Smooth muscle cell (in vitro differentiated cells): ENCODE data around the gene MYL6. TPM values are rescaled to one million over a fixed set of nuclear protein-coding genes. Genes with fewer than 3 reads are reported as not detected.
A peak's percentile ranks its signal among the peaks of the same experiment; 100 is the strongest.

Source experiments
- DNase-seq: peaks from one replicate; lab custom pipeline; 2025; ENCODE audit not compliant: unreplicated experiment; lab: John Stamatoyannopoulos, UW
- H2AFZ ChIP-seq: fragments of 200-600 bp; sonication (generic); 2 replicates; pipeline ENCODE4 v1.6.0; 2016; ENCODE audit warnings: antibody characterized with exemption, low read depth, mild to moderate bottlenecking
- H3F3A ChIP-seq: fragments of 200-600 bp; sonication (generic); 2 replicates; pipeline ENCODE4 v1.6.0; 2017; ENCODE audit warnings: antibody characterized with exemption, low read depth
- H3K27ac ChIP-seq: fragments of 200-600 bp; sonication (generic); 2 replicates; pipeline ENCODE4 v1.5.1; 2016; ENCODE audit warnings: low read depth, mild to moderate bottlenecking
- H3K27me3 ChIP-seq: fragments of 200-600 bp; sonication (generic); 2 replicates; pipeline ENCODE4 v1.6.1; 2016; ENCODE audit warnings: low read depth, mild to moderate bottlenecking
- H3K36me3 ChIP-seq: fragments of 200-600 bp; sonication (generic); 2 replicates; pipeline ENCODE4 v1.5.1; 2016; ENCODE audit warnings: low read depth
- H3K4me1 ChIP-seq: fragments of 200-600 bp; sonication (generic); 2 replicates; pipeline ENCODE4 v1.5.1; 2016; ENCODE audit warnings: low read depth
- H3K4me2 ChIP-seq: fragments of 200-600 bp; sonication (generic); 2 replicates; pipeline ENCODE4 v1.6.0; 2016; ENCODE audit warnings: mild to moderate bottlenecking
- H3K4me3 ChIP-seq: fragments of 200-600 bp; sonication (generic); 2 replicates; pipeline ENCODE4 v1.5.1; 2016; ENCODE audit warnings: mild to moderate bottlenecking
- H3K79me2 ChIP-seq: fragments of 200-600 bp; sonication (generic); 2 replicates; pipeline ENCODE4 v1.6.0; 2016; ENCODE audit warnings: low read depth, mild to moderate bottlenecking
- H3K9ac ChIP-seq: fragments of 200-600 bp; sonication (generic); 2 replicates; pipeline ENCODE4 v1.6.0; 2016; ENCODE audit warnings: low read depth
- H3K9me3 ChIP-seq: fragments of 200-600 bp; sonication (generic); replicated peaks from 2 replicates; pipeline ENCODE4 v1.5.1; 2016; ENCODE audit warnings: low read depth
- H4K20me1 ChIP-seq: fragments of 200-600 bp; sonication (generic); 2 replicates; pipeline ENCODE4 v1.6.0; 2016; ENCODE audit warnings: low read depth
- CTCF ChIP-seq: fragments of 200-600 bp; sonication (generic); IDR thresholded peaks from 2 replicates; pipeline ENCODE4 v1.5.1; 2017; ENCODE audit warnings: borderline replicate concordance, mild to moderate bottlenecking, antibody characterized with exemption; ENCODE audit not compliant: insufficient read depth, poor library complexity, severe bottlenecking
- WGBS: methylation state at CpG from one replicate; pipeline ENCODE4 v1.1.7; 2016; ENCODE audit warnings: low lambda C conversion rate; 5-methylcytosine and 5-hydroxymethylcytosine counted together
- polyA plus RNA-seq: library from polyadenylated mRNA; unstranded; fragments of >200 nt; fragmentation: Nextera tagmentation; extraction: Ambion mirVana; gene quantifications from 2 replicates; pipeline ENCODE4 v1.2.1, GENCODE V29; 2016
- total RNA-seq: library from RNA; depleted of rRNA; stranded (reverse); fragments of >200 nt; gene quantifications from 2 replicates; pipeline ENCODE4 v1.2.3, GENCODE V29; 2014

MYL6 gene
- total and polyA plus RNA-seq, 2 experiments from 2014 or later = 2,776 to 4,165 TPM

- Histone ChIP-seq H3K4me1 (peaks cover 21% of the 10 kb centered on the region), H3K27ac (peak overlapping the region; percentile 64), H4K20me1 (no peaks in the 10 kb centered on the region), H3K36me3 (no peaks in the 10 kb centered on the region), H3K4me3 (peak overlapping the region; percentile 82), H3F3A (peaks cover 14% of the 10 kb centered on the region), H2AFZ (peak overlapping the region; percentile 10), H3K4me2 (peak overlapping the region; percentile 90), H3K79me2 (peaks cover 14% of the 10 kb centered on the region), H3K9me3 (no peaks in the 10 kb centered on the region), H3K27me3 (no peaks in the 10 kb centered on the region), H3K9ac (peak overlapping the region; percentile 53)
- peak; percentile 25 for DNase-seq
- TF ChIP-seq CTCF = no peak
- WGBS = 6% methylated on average over 28 of the region's 29 CpGs
These were observed 28.8 kb upstream of the MYL6 start for GRCh38 chr12:56129206-56129941.

GRCh38 chr12:56129942-56130495, 28.1 kb upstream of the MYL6 start:
- peaks cover 21% of the 10 kb centered on the region for H3K4me1 ChIP-seq
- no peak overlapping the region for H3K27ac ChIP-seq
- no peaks in the 10 kb centered on the region for H3K9me3 ChIP-seq
- WGBS = 82% methylated on average over 22 of the region's 22 CpGs
- H2AFZ ChIP-seq = no peak overlapping the region
- H3K79me2 ChIP-seq = peaks cover 14% of the 10 kb centered on the region
- peak overlapping the region; percentile 90 for H3K4me2 ChIP-seq
- H3K4me3 ChIP-seq = no peak overlapping the region
- peaks cover 14% of the 10 kb centered on the region for H3F3A ChIP-seq
- H3K36me3 ChIP-seq = no peaks in the 10 kb centered on the region
- H3K27me3 ChIP-seq = no peaks in the 10 kb centered on the region
- no peak for DNase-seq
- TF ChIP-seq CTCF = no peak
- no peak overlapping the region for H3K9ac ChIP-seq
- no peaks in the 10 kb centered on the region for H4K20me1 ChIP-seq

GRCh38 chr12:56130876-56131275, 27.3 kb upstream of the MYL6 start:
- 92% methylated on average over 4 of the region's 4 CpGs for WGBS
- H3K79me2 ChIP-seq = peaks cover 14% of the 10 kb centered on the region
- H3K9me3 ChIP-seq = no peaks in the 10 kb centered on the region

More at GRCh38 chr12:56130876-56131275, 27.3 kb upstream of the MYL6 start:
- no peaks in the 10 kb centered on the region for H3K27me3 ChIP-seq
- DNase-seq = no peak
- peaks cover 14% of the 10 kb centered on the region for H3F3A ChIP-seq
- no peak overlapping the region for H2AFZ ChIP-seq
- H3K9ac ChIP-seq = no peak overlapping the region
- no peak overlapping the region for H3K4me2 ChIP-seq
- H3K4me1 ChIP-seq = peaks cover 21% of the 10 kb centered on the region
- no peaks in the 10 kb centered on the region for H4K20me1 ChIP-seq
- H3K4me3 ChIP-seq = no peak overlapping the region
- TF ChIP-seq CTCF = no peak
- no peak overlapping the region for H3K27ac ChIP-seq
- H3K36me3 ChIP-seq = no peaks in the 10 kb centered on the region
